Astrocyte of the hippocampus (primary cell): ENCODE measurements around the gene LAMA2.
A peak's percentile ranks its signal among the peaks of the same experiment; 100 is the strongest.

Experiments used
- DNase-seq: peaks from one replicate; pipeline ENCODE4 v3.0.0; 2011; ENCODE audit warnings: low read depth, low spot score

The LAMA2 gene

DNA sequence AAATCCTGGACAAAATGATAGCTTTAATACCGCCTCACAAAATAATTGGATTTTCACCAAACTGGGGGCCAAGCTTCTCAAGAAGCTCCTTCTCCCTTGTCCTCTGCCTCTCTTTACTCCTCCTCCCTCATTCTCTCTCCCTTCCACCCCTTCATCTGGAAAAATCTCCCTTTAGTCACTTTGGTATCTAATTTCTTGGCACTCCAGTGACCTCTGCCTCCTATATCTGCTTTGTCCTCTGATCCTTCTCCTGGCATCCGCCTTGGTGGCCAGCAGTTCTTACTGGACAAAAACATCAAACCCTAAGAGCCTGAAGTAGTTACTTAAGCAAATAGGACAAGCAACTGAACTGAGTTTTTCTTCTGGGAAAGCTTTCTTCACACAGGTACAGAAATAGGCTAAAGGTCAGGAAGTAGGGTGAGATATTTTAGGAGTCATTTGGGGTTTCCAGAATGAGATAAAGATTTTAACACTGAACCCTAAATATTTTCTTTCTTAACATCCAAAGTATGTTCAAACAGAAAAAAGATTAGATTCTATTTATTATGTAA lies 606.4 kb downstream of the LAMA2 start:
- peak; percentile 17 for DNase-seq

DNA sequence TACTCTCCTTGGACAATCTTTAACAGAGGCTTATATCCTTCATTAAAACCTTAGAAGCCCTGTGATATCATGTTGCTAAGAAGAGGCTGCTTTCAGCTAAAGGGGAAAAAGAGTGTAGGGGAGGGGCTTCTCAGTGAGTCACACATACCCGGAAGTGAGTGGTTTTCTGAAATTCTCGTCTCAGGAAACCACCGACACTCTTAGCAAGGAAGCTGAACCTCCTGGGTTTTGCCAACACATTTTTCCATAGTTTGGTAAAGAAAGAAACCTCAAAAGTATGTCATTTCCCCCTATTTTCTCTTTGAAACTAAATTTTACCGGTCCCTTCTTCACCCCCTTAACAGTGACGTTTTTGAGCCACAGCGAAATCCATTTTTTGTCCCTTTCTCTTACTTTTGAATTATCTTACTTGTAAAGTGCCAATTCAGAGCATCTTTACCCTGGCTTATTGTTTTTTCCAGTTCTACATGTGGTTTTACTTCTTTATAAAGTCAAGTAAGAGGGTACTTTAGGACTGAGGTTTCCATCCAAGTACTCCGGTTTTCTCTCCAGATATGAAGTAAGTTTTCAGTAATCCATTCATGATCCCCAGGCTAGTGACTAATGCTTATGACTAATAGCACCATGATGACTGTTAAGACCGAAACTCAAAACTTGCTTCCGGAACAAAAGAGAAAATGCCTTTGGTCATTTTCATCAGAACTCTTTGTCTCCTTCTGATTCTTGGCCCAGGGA lies 607.8 kb downstream of the LAMA2 start:
- DNase-seq, result peak; percentile 96

DNA sequence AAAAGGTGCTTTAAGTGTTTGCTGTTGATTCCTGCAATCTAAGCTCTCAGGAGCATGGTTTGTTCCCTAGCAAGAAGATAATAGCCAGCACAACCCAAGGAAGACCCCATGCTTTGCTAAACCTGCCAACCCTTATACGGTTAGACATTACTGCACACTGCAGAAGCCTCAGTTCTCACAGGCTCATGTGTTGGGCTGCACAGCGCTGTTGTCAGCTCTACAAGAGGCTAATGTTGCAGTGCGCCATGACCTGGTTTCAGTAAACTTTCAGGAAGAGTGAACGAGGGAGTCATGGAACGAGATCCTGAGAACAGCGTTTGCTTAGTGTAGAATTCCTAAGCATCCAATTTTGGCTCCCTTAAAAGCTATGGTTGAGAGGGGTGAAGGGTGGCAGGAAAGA lies 608.5 kb downstream of the LAMA2 start:
- no peak for DNase-seq

DNA sequence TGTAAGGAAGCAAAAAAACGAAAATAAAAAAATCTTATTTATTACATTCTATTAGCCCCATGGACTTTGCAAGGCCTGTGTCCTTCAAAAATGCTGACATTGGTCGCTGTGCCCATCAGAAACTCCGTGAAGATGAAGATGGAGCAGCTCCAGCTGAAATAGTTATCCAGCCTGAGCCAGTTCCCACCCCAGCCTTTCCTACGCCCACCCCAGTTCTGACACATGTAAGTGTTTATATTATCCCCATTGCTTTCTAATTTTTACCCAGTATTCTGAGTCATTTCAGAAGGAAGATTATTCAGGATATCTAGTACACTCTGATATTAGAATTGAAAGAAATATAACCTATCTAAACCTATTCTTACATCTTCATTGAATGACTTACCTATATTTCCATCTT lies 609.3 kb downstream of the LAMA2 start:
- DNase-seq, result no peak

DNA sequence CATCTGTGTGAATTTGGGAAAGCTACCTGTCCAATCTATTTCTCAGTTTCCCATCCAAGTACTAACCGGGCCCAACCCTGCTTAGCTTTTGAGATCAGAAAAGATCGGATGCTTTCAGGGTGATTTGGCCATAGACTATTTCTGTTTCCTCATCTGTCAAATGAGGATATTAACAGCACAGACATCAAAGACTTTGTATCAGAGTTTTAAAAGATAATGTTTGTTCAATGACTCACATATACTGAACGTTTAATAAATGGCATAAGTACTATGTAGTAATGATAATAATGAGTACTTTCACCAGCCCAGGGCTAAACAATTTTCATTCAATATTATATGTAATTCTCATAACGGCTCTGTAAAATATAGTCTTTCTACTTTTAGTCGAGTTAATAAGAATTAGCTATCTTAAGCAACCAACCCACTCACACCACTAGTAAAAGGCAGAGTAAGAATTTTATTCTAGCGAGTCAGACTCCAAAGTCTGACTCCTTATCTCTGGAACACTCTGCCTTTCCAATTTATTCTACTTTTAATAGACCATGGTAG lies 610.5 kb downstream of the LAMA2 start:
- peak; percentile 58 for DNase-seq

DNA sequence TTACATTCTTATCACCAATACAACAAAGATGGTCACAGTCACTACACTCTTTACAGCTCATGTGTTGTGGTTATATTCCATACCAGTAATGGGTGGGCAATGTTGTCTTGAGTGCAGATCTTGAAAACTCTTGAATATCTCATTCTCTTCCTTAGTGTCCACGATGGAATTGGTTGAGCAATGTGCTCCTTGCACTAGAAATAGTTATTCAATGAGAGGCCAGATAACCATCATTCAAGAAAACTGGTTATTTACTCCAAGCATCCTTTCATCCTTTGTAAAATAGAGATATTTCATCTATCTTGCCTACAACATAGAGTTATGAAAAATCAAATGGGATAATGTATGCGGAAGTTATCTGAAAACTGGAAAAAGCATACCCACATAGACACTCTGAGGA lies 611.2 kb downstream of the LAMA2 start:
- DNase-seq, result no peak

DNA sequence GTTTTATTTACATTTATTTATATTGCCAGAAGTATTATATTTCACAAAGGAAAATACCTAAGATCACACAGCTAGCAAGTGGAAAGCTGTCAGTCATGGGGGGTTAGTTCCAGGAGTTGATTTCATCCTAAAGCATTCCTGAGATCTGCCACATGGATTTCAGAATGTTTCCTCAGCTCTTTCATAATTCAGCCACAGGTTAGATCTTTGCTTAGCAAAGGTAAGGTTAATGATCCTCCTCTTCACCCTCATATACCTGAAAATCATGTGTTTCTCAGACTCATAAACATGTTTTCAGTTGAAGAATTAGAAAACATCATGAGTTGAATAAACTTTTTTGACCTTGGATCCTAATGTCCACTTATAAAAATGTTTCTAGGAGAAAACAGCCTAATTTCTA lies 611.6 kb downstream of the LAMA2 start:
- no peak for DNase-seq

DNA sequence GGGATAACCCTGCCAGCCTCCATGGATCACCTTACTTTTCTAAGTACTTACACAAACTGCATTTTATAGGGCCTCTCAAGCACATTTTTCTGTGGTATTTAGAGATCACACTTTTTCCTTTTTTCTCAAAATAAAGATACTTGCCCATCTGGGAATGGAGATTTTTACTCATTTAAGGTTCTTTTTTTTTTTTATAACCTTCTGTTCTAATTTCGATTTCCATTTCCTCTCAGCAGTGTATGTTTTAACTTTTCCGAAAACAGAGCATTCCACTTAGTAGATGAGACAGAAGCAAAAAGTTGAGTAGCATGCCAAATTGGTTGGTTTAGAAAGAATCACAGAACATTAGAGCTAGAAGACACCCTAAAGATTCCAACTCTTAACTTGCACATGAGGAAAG lies 612.7 kb downstream of the LAMA2 start:
- DNase-seq, result no peak

DNA sequence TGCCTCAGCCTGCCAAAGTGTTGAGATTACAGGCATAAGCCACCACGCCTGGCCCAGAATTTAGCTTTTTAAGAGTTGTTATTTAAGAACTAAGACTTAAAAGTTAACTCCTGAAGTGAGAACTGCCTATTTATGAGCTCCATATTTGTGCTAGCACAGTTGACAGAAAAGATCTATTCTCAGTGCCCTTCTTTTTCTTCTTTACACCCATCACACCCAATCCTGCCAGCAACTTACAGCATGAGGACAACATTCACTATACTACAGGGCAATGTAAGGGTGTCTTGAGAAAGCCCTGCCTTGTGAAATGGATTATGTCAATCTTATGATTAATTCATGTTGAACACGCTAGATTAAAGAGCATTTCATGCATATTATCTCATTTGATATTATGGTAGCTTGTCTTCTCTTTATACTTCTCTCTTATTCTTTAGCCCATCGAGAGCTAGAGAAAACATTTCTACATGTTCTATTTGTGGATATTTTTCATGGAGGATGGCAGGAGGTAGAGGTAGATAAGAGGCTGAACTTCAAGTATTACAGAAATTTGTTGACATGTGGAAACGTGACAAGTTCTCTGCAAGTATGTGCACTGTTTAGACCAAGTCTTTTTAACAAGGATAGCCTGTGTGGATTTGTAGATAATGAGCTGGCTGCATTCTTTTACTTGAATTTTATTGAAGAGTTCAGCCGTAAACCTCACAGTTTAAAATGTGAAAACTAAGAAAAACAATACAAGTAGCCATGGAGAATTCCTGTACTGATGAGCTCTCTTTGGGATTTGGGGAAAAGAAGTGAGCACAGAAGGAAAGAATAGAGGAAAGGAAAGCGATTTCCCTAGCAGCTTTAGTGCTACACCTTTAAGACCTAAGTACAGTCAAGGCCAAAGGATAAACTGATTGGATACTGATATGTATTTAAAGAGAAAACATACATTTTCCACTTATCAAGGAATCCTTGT lies 614.8 kb downstream of the LAMA2 start:
- DNase-seq, result peak; percentile 57

DNA sequence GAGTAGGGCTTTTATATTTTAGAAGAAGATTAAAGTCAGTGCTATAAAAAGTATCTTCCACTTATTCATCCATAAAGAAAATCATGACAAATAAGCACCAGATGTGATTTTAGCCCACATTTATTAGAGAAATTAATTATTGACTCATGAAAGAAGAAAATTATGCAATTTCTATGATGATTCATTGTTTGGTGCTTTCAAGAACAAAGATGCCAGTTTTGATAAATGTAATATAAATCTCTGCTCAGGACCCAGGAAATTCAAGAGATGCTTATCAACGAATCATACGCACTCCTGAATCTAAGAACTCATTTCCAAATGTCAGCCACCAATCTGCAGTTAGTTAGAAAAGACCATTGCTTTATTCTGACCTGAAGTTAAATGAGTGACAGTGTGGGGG lies 615.6 kb downstream of the LAMA2 start:
- no peak for DNase-seq

DNA sequence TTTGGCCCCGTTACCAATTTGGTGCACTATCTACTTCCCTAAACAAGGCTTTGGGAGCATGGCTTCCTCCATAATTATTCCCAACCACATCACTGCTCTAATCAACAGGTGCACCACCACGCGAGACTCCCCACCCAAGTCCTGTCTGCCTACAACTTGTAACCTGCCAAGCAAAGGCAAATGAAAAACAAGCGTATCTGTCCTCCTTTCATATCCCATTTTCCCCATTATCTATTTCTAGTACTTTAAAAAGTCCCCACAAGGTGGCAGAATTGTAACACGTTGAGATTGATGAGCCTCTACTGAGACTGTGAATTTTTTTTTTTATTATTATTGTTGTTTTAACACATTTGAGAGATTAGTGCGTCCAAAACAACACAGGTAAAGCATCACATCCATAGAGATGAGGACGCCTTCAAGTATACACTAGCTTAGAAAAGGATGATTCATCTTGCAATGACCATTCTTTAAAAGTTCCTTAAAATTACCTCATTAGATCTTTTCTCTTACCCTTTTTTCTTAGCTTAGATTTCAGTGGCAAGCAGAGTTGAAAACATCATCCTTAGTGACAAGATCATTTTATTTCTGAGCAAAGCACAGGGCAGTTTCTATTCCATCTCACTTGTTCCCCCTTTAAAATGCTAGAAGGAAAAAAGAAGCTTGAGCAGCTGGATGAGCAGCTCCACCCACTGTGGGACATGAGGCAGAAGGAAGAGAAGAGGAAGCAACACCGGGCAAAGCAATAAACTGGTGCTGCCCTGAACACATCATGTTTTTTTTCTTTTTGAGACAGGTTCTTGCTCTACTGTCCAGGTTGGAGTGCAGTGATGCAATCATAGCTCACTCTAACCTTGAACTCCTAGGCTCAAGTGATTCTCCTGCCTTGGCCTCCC lies 616.3 kb downstream of the LAMA2 start:
- peak; percentile 77 for DNase-seq

DNA sequence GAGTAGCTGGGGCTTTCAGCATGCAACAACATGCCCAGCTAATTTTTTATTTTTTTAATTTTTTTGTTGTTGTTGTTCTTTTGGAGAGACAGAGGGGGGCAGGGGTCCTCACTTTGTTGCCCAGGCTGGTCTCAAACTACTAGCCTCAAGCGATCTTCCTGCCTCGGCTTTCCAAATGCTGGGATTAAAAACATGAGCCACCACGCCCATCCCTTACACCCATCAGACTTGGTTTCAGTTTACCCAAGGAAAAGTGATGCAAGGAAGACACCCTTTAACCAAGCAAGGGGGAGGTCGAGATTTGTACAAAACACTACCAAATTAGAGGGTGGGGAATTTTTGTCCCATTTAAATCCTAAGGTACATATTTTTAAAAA lies 616.9 kb downstream of the LAMA2 start:
- DNase-seq, result no peak

DNA sequence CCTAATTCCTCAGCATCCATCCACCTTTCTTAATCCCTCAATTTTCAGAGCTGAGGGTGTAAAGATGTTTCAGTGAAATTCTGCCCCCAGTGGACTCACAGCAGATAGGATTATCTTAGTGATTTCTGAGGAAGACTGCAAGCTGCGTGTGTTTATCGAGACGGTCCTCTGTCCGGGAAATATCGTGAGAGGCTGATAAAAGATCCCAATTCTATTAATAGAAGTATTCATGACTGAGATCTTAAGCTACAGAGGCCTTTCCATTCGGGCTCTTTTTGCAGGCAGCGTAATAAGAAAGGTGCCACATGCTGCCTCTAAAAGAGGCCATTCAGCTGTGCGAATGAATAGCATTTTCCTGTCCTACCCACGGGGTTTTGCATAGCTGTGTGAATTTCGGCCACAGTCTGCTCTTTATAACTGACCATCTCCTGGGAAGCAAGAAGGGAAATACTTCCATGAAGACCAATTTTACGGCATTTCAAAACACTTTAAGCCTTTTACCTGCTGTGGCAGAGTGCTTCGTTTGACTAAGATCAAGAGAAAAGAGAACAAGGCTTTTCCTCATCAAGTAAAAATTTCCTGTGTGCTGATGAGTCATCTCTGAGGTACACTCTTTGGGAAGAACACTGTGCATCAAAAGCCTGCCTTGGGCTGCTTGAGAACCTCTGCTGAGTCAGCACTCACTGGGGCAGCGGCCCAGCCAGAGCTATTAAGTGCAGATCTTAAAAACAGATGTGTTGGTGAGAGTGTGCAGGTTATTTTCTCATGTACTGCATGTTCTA lies 618.2 kb downstream of the LAMA2 start:
- DNase-seq, result peak; percentile 96

DNA sequence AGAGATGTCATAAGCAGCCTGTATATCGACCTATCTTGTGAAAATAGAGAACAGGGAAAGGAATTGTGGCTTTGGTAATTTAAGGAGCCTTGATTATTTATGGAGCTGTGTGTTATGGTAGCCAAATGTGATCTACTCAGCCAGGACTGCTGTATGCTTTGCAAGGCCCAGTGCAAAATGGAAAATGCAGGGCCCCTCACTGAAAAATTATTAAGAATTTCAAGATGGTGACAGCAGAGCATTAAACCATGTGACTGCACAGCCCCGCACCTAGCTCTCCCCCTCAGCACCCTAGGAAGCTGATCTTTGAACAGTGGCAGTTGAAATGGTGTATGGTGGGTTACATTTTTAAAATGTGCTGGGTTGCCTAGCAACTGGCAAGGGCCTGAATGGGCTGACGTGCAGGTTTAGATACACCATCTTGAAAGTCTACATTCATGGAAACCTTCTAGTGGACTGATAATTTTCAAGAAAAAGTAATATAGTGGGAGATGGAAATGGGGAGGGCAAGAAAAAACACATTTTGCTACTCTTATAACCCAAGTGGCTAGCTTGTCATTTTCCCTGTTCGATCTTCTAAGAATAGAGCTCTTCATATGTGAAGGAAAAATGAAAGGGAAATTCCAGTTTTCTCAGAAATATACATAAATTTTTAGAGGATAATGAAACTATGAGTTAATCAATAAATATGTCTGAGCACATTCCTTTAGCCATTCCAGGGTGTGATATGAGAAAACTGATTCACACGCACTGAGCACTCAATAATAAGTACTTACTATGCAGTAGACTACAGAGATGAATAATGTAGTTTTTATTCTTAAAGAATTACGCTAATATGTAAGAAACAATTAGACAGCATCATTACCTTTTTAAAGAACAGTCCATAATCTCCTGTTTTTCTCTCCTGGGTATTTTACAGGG lies 619.1 kb downstream of the LAMA2 start:
- peak; percentile 17 for DNase-seq

DNA sequence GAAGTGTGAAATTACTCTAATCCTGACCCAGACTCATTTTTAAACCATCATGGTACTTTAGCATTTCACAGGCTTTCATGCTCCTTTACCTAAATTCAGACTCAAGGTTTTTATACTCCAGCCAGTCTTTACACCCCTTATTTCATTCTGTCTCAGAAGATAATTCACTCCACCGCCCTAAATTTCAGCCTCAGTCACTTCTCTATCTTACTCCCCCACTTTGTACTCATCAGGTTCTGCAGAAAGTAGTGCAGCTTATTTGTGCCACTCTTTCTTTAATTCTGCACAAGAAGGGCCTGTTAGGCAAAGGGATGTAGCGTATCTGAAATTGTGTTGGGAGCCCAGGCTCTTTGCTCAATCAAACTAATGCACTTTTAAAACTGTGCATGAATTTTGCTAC lies 621.5 kb downstream of the LAMA2 start:
- DNase-seq, result no peak

DNA sequence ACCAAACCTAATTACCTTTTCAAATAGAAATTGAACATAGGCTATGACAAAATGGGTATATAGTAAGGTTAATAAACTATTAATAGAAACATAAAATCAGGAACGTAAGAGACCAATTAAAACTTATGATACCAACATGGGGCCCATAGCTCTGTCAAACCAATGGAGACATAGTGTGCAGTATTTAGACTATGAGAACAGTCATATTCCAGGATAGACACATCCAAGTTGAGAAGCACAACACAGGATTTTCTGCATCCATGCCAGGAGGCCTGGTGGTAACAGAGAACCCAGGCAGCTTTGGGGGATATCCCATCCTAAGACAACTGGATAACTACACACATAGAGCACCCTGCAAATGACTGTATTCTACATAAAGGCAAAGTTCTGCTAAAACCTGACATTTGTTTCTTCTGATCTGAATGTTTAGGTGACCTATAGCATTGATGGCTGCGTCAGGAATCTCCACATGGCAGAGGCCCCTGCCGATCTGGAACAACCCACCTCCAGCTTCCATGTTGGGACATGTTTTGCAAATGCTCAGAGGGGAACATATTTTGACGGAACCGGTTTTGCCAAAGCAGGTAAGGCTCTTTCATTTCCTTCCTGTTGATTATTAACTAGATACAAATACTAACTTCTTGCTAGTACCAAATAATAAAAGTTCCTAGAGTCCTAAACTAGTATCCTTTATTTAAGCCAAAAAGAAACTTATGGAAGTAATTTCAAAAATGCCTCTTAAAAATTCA lies 624.3 kb downstream of the LAMA2 start:
- DNase-seq, result no peak

DNA sequence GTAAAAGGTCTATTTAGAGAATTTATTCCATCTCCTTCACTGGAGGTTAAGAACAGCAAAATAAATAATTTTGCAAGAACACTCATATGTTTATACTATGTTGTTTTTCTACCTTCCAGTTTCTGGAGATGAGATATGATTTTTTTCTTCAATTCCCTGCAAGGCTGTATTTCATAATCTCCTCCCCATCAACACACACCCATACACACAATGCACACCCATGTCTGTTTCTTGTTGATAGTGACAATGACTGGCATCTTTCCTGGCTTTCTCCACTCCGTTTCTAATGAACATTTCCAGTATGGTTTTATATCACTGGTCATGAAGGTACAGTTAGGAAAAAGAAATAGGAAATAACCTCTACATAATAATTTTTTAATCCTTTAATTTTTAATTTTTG lies 624.9 kb downstream of the LAMA2 start:
- DNase-seq, result no peak

DNA sequence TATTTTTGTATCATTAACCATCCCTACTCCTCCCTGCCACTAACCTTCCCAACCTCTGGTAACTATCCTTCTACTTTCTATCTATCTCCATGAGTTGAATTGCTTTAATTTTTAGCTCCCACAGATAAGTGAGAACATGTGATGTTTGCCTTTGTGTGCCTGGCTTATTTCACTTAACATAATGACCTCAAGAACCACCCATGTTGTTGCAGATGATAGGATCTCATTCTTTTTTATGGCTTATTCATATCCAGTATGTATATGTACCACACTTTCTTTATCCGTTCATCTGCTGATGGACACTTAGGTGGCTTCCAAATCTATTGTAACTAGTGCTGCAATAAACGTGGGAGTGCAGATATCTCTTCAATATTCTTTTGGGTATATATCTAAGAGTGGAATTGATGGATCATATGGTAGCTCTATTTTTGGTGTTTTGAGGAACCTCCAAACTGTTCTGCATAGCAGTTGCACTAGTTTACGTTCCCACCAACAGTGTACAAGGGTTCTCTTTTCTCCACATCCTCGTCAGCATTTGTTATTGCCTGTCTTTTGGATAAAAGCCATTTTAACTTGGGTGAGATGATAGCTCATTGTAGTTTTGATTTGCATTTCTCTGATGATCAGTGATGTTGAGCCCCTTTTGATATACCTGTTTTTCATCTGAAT lies 625.7 kb downstream of the LAMA2 start:
- no peak for DNase-seq
